H1 (cell line): ENCODE results near the gene BMERB1. TPM values are rescaled to one million over a fixed set of nuclear protein-coding genes. Genes with fewer than 3 reads are reported as not detected.

Experiments used
- CTCF ChIA-PET: fragments of 300-600 bp; sonication (Branson Sonifier 250); formaldehyde crosslinking; loops from one replicate; lab custom pipeline; 2021; ENCODE audit not compliant: partially characterized antibody; lab: Charles Lee
- POLR2A ChIA-PET: fragments of 300-600 bp; sonication (Branson Sonifier 250); formaldehyde crosslinking; loops from one replicate; lab custom pipeline; 2021; ENCODE audit warnings: inconsistent platforms; ENCODE audit not compliant: partially characterized antibody; lab: Charles Lee
- DNase-seq, 2 experiments: peaks; one replicate each; pipeline versions ENCODE4 v3.0.0 to v3.0.0-alpha.2; 2010 to 2022; ENCODE audit warnings: low spot score in 2 of 2, low read depth in 1 of 2, mixed read lengths in 1 of 2
- FAIRE-seq: peaks from 2 replicates; lab custom pipeline; 2011; peaks lifted over from hg19 to GRCh38; lab: Jason Lieb, UNC
- H2AFZ ChIP-seq: 2 replicates; pipeline ENCODE4 v1.8.1; 2012; ENCODE audit warnings: low read length, inconsistent platforms
- H2AK5ac ChIP-seq: 2 replicates; pipeline ENCODE4 v1.6.1; 2013; ENCODE audit warnings: low read depth, low read length
- H2BK120ac ChIP-seq: replicated peaks from 2 replicates; pipeline ENCODE3; 2013; ENCODE audit warnings: low read depth, low read length, inconsistent platforms
- H2BK12ac ChIP-seq: 2 replicates; pipeline ENCODE4 v1.6.1; 2013; ENCODE audit warnings: low read depth, low read length
- H2BK15ac ChIP-seq: 2 replicates; pipeline ENCODE4 v1.6.1; 2013; ENCODE audit warnings: low read length
- H2BK20ac ChIP-seq: 2 replicates; pipeline ENCODE4 v1.6.1; 2013; ENCODE audit warnings: low read length
- H2BK5ac ChIP-seq: 2 replicates; pipeline ENCODE4 v1.6.1; 2013; ENCODE audit warnings: low read depth, low read length
- H3K14ac ChIP-seq: 2 replicates; pipeline ENCODE4 v1.6.1; 2013; ENCODE audit warnings: inconsistent platforms; ENCODE audit not compliant: insufficient read length
- H3K18ac ChIP-seq: 2 replicates; pipeline ENCODE4 v1.6.1; 2013; ENCODE audit warnings: low read length; ENCODE audit errors: extremely low read depth
- H3K23ac ChIP-seq: 2 replicates; pipeline ENCODE4 v1.6.1; 2013; ENCODE audit warnings: inconsistent platforms; ENCODE audit not compliant: insufficient read length
- H3K23me2 ChIP-seq: 2 replicates; pipeline ENCODE4 v1.6.1; 2013; ENCODE audit warnings: low read depth, low read length
- H3K27ac ChIP-seq: 2 replicates; pipeline ENCODE4 v1.6.1; 2011; ENCODE audit warnings: low read depth, low read length, inconsistent platforms
- H3K27me3 ChIP-seq, 4 experiments: replicated peaks in 1 of 4; 1 replicate in 1 of 4; 2 replicates in 3 of 4; pipeline versions ENCODE4 v1.6.1 to v1.8.1; 2011 to 2013; ENCODE audit warnings: low read length in 3 of 4, mild to moderate bottlenecking in 3 of 4, inconsistent platforms in 2 of 4, mixed read lengths in 2 of 4, moderate library complexity in 1 of 4; ENCODE audit not compliant: control insufficient read depth in 3 of 4, insufficient read depth in 3 of 4; ENCODE audit errors: extremely low read depth in 1 of 4
- H3K36me3 ChIP-seq, 4 experiments: 2 replicates each; pipeline versions ENCODE4 v1.6.1 to v1.8.1; 2011 to 2013; ENCODE audit warnings: mild to moderate bottlenecking in 4 of 4, low read length in 3 of 4, moderate library complexity in 2 of 4, control low read depth in 1 of 4, inconsistent platforms in 1 of 4; ENCODE audit not compliant: insufficient read depth in 4 of 4, control insufficient read depth in 2 of 4
- H3K4ac ChIP-seq: replicated peaks from 2 replicates; pipeline ENCODE3; 2013; ENCODE audit warnings: low read length, low read depth, mixed read lengths, inconsistent platforms; ENCODE audit not compliant: insufficient read length
- H3K4me1 ChIP-seq, 4 experiments: replicated peaks in 1 of 4; 1 replicate in 1 of 4; 2 replicates in 3 of 4; pipeline versions ENCODE4 v1.6.1 to v1.8.1; 2011 to 2013; ENCODE audit warnings: low read length in 3 of 4, inconsistent platforms in 2 of 4, mixed read lengths in 1 of 4; ENCODE audit not compliant: insufficient read depth in 4 of 4, control insufficient read depth in 3 of 4
- H3K4me2 ChIP-seq, 2 experiments: 2 replicates each; pipeline versions ENCODE4 v1.6.1 to v1.8.1; 2011 to 2013; ENCODE audit warnings: low read depth in 2 of 2, low read length in 2 of 2, control low read depth in 1 of 2, inconsistent platforms in 1 of 2, mild to moderate bottlenecking in 1 of 2; ENCODE audit not compliant: insufficient read depth in 1 of 2
- H3K4me3 ChIP-seq, 4 experiments: fragments of 200-600, 300-600 bp in 1 of 4; sonication (generic), shearing (Covaris generic), sonication (Bioruptor Twin) in 1 of 4; 2 replicates each; pipeline versions ENCODE4 v1.5.1 to v1.8.1; 2011 to 2016; ENCODE audit warnings: low read length in 4 of 4, low read depth in 3 of 4, control low read depth in 2 of 4, inconsistent platforms in 2 of 4, mild to moderate bottlenecking in 2 of 4, mixed read lengths in 1 of 4, moderate library complexity in 1 of 4; ENCODE audit not compliant: insufficient read depth in 2 of 4; ENCODE audit errors: extremely low read depth in 1 of 4
- H3K56ac ChIP-seq: replicated peaks from 2 replicates; pipeline ENCODE3; 2013; ENCODE audit warnings: low read depth, mild to moderate bottlenecking, mixed read lengths, low read length, inconsistent platforms; ENCODE audit not compliant: insufficient read length
- H3K79me1 ChIP-seq: 2 replicates; pipeline ENCODE4 v1.6.1; 2013; ENCODE audit warnings: low read depth, low read length, control low read depth
- H3K79me2 ChIP-seq, 2 experiments: 2 replicates each; pipeline versions ENCODE4 v1.6.1 to v1.8.1; 2012 to 2013; ENCODE audit warnings: low read length in 2 of 2, mild to moderate bottlenecking in 2 of 2, inconsistent platforms in 1 of 2; ENCODE audit not compliant: insufficient read depth in 2 of 2, control insufficient read depth in 1 of 2
- H3K9ac ChIP-seq, 4 experiments: replicated peaks in 1 of 4; 1 replicate in 1 of 4; 2 replicates in 3 of 4; pipeline versions ENCODE4 v1.6.1 to v1.8.1; 2011 to 2013; ENCODE audit warnings: low read depth in 3 of 4, low read length in 3 of 4, control low read depth in 2 of 4, mild to moderate bottlenecking in 2 of 4, moderate library complexity in 2 of 4, inconsistent platforms in 1 of 4; ENCODE audit errors: extremely low read depth in 1 of 4
- H3K9me3 ChIP-seq, 2 experiments: 2 replicates each; pipeline versions ENCODE4 v1.6.1 to v1.8.1; 2012 to 2013; ENCODE audit warnings: mild to moderate bottlenecking in 2 of 2, moderate library complexity in 2 of 2, control low read depth in 1 of 2, inconsistent platforms in 1 of 2, low read depth in 1 of 2, low read length in 1 of 2, mixed read lengths in 1 of 2; ENCODE audit not compliant: insufficient read depth in 2 of 2
- H4K20me1 ChIP-seq, 2 experiments: replicated peaks in 1 of 2; 2 replicates each; pipeline versions ENCODE3 to v1.8.1; 2011 to 2013; ENCODE audit warnings: inconsistent platforms in 2 of 2, low read length in 2 of 2, mild to moderate bottlenecking in 1 of 2; ENCODE audit not compliant: insufficient read depth in 2 of 2, control insufficient read depth in 1 of 2
- H4K5ac ChIP-seq: 2 replicates; pipeline ENCODE4 v1.6.1; 2013; ENCODE audit warnings: low read length, low read depth, mixed read lengths, inconsistent platforms; ENCODE audit not compliant: insufficient read length
- H4K8ac ChIP-seq: 2 replicates; pipeline ENCODE4 v1.8.0; 2013; ENCODE audit warnings: mild to moderate bottlenecking, moderate library complexity, low read length, inconsistent platforms; ENCODE audit not compliant: insufficient read depth; ENCODE audit errors: extremely low read depth
- H4K91ac ChIP-seq: replicated peaks from 2 replicates; pipeline ENCODE3; 2013; ENCODE audit warnings: low read length, mixed read lengths, inconsistent platforms; ENCODE audit not compliant: insufficient read length
- CHD1 ChIP-seq: IDR thresholded peaks from 2 replicates; pipeline ENCODE4 v1.6.1; 2012; ENCODE audit warnings: low read depth, low read length, improper control_type of control experiment
- KDM5A ChIP-seq: fragments of 200-600 bp; IDR thresholded peaks from 2 replicates; pipeline ENCODE4 v1.7.1; 2012; ENCODE audit warnings: mild to moderate bottlenecking, low read length, inconsistent platforms, mixed read lengths
- WGBS, 2 experiments: shearing (Covaris generic) in 1 of 2; methylation state at CpG; one replicate each; pipeline versions ENCODE4 v1.1.6 to v1.1.7; 2013 to 2015; ENCODE audit warnings: low lambda C conversion rate in 2 of 2, mixed read lengths in 2 of 2, inconsistent platforms in 1 of 2, low coverage in 1 of 2, missing lambda C conversion rate in 1 of 2; ENCODE audit not compliant: insufficient replicate concordance in 2 of 2, insufficient coverage in 1 of 2, insufficient read length in 1 of 2; ENCODE audit errors: extremely low coverage in 1 of 2, missing lambda C conversion rate in 1 of 2; 5-methylcytosine and 5-hydroxymethylcytosine counted together
- polyA plus RNA-seq, 7 experiments: library from polyadenylated mRNA; depleted of rRNA in 3 of 7; stranded (reverse) in 5 of 7; unstranded in 2 of 7; fragments of >200 nt in 5 of 7; fragments of 200-250 nt in 2 of 7; gene quantifications; 1 replicate in 5 of 7; 2 replicates in 1 of 7; 4 replicates in 1 of 7; pipeline versions ENCODE4 v1.2.1 to v1.2.3, GENCODE V29; 2011 to 2013; ENCODE audit warnings: missing spikeins in 2 of 7, mixed read lengths in 2 of 7
- total RNA-seq: library from RNA; stranded (reverse); fragmentation: NEBNext Ultra II Directional; extraction: Animal tissue kit (Norgen Biotek cat#: 25700); gene quantifications from 2 replicates; pipeline ENCODE4 v1.2.1, GENCODE V29; 2021
- TF ChIP-seq, protein P1 (sequence below): IDR thresholded peaks from 2 replicates; pipeline ENCODE4 v1.6.1; 2012; ENCODE audit warnings: inconsistent platforms

Gene BMERB1
- total and polyA plus RNA-seq, 2 of the 8 experiments (the other 6 are each of a cell fraction or from before 2014, with no cell fraction given) = 23.5 to 27.1 TPM

DNA sequence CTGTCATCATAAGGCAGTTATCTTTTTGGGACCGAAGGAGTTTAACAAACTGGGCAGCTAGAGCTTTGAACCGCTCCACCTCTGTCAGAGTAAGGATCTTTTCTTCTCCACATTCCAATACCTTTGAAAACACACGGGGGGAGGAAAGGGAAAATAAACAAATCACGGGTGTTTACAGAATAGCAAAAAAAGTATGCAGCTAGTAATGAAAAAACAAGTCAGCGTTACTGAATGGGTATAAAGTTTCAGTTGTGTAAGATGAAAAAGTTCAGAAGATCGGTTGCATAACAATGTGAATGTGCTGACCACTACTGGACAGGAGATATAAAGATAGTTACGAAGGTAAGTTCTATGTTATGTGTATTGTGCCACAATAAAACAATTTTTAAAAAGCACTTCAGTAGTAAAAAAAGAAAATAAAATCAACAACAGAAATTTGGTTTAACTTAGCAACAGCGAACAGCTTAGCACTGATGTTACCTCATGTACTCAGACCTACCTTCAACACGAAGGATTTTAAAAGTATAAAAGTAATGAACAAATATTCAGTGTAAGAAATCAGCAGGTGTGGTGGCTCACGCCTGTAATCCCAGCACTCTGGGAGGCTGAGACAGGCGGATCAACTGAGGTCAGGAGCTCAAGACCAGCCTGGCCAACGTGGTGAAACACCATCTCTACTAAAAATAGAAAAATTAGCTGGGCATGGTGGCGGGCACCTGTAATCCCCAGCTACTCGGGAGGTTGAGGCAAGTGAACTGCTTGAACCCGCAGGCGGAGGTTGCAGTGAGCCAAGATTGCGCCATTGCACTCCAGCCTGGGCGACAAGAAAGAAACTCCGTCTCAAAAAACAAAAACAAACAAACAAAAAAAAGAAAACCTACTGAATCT, 174.3 kb downstream of the BMERB1 start:
- H4K20me1 ChIP-seq = peaks cover under 1 to 3% of the 10 kb centered on the region in 2 experiments
- H3K27ac ChIP-seq = no peak overlapping the region
- no peak overlapping the region for H3K14ac ChIP-seq
- no peak for DNase-seq
- no peak overlapping the region for H2AFZ ChIP-seq
- no peak overlapping the region for H2BK15ac ChIP-seq
- no peak overlapping the region for H2BK5ac ChIP-seq
- POLR2A ChIA-PET = no interaction called here
- 92% methylated on average over 19 of the region's 19 CpGs; no CpG with 5 or more reads in 1 of the 2 experiments for WGBS, 2 experiments
- H3K4me3 ChIP-seq = no peak overlapping the region
- H3K23ac ChIP-seq = no peak overlapping the region
- H3K4me1 ChIP-seq = no peaks in the 10 kb centered on the region
- no peak overlapping the region for H4K91ac ChIP-seq
- no peak overlapping the region for H3K56ac ChIP-seq
- no peaks in the 10 kb centered on the region for H3K9me3 ChIP-seq
- no peak overlapping the region for H2AK5ac ChIP-seq
- H4K8ac ChIP-seq = no peak overlapping the region
- no peaks in the 10 kb centered on the region for H3K27me3 ChIP-seq
- CTCF ChIA-PET = interaction anchor here (0.7 kb wide), 2 partner anchors 12 to 13 kb away, joined by 3 read pairs; no protein-coding TSS in a partner anchor
- H4K5ac ChIP-seq = no peak overlapping the region
- H3K36me3 ChIP-seq = peaks cover 12 to 43% (median 36%) of the 10 kb centered on the region in 4 experiments
- no peak for FAIRE-seq
- no peaks in the 10 kb centered on the region for H3K23me2 ChIP-seq
- no peaks in the 10 kb centered on the region for H3K79me2 ChIP-seq
- no peak overlapping the region for H2BK12ac ChIP-seq
- no peak for TF ChIP-seq KDM5A
- TF ChIP-seq CHD1 = no peak
- TF ChIP-seq, protein P1, sequence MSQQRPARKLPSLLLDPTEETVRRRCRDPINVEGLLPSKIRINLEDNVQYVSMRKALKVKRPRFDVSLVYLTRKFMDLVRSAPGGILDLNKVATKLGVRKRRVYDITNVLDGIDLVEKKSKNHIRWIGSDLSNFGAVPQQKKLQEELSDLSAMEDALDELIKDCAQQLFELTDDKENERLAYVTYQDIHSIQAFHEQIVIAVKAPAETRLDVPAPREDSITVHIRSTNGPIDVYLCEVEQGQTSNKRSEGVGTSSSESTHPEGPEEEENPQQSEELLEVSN = no peak
- no peak overlapping the region for H3K4ac ChIP-seq
- H2BK120ac ChIP-seq = no peak overlapping the region
- no peak overlapping the region for H3K9ac ChIP-seq
- no peak overlapping the region for H3K18ac ChIP-seq
- no peak overlapping the region for H2BK20ac ChIP-seq
- H3K4me2 ChIP-seq = no peak overlapping the region
- no peaks in the 10 kb centered on the region for H3K79me1 ChIP-seq
